CD4-positive, alpha-beta T cell (primary cell): ENCODE data around the gene TBC1D22A. TPM values are rescaled to one million over a fixed set of nuclear protein-coding genes. Genes with fewer than 3 reads are reported as not detected.

Source experiments
- ATAC-seq: fragments of 200-7000 bp; cut with Tn5 transposase; one replicate; pipeline ENCODE4 v1.10.0; 2022; ENCODE audit warnings: mild to moderate bottlenecking; ENCODE audit not compliant: poor library complexity
- CTCF ChIA-PET: fragments of 350-600 bp; sonication (Branson Sonifier 250); formaldehyde crosslinking; loops from one replicate; lab custom pipeline; 2021; ENCODE audit warnings: antibody characterized with exemption, inconsistent platforms; lab: Charles Lee
- POLR2A ChIA-PET: fragments of 350-600 bp; sonication (Branson Sonifier 250); formaldehyde crosslinking; loops from one replicate; lab custom pipeline; 2021; ENCODE audit warnings: antibody characterized with exemption, inconsistent platforms; lab: Charles Lee
- DNase-seq, 14 experiments: peaks; one replicate each; pipeline ENCODE4 v3.0.0-alpha.2; 2013 to 2020; ENCODE audit warnings: mixed read lengths in 2 of 14
- H3K27ac ChIP-seq, 2 donors: one replicate each; pipeline versions ENCODE4 v1.5.1 to v1.7.0; 2013; ENCODE audit warnings: low read length in 2 of 2, low read depth in 1 of 2, mild to moderate bottlenecking in 1 of 2
- H3K27me3 ChIP-seq, 2 experiments: 1 replicate in 1 of 2; 2 replicates in 1 of 2; pipeline versions ENCODE4 v1.6.1 to v1.7.0; 2013; ENCODE audit warnings: low read length in 2 of 2, control low read depth in 1 of 2, mild to moderate bottlenecking in 1 of 2, moderate library complexity in 1 of 2; ENCODE audit not compliant: insufficient read depth in 2 of 2, control insufficient read depth in 1 of 2
- H3K36me3 ChIP-seq: one replicate; pipeline ENCODE4 v1.6.1; 2013; ENCODE audit warnings: low read length, control low read depth; ENCODE audit not compliant: insufficient read depth
- H3K4me1 ChIP-seq: one replicate; pipeline ENCODE4 v1.6.1; 2013; ENCODE audit warnings: low read length, control low read depth; ENCODE audit not compliant: insufficient read depth
- H3K4me3 ChIP-seq: one replicate; pipeline ENCODE4 v1.5.1; 2013; ENCODE audit warnings: mild to moderate bottlenecking, low read length, moderate library complexity
- H3K9me3 ChIP-seq, 2 experiments: 1 replicate in 1 of 2; 2 replicates in 1 of 2; pipeline versions ENCODE4 v1.6.1 to v1.7.0; 2013; ENCODE audit warnings: low read length in 2 of 2, mild to moderate bottlenecking in 2 of 2, control low read depth in 1 of 2, moderate library complexity in 1 of 2; ENCODE audit not compliant: control insufficient read depth in 1 of 2, insufficient read depth in 1 of 2
- H3K27ac Mint-ChIP-seq: one replicate; pipeline ENCODE4 v1.8.0; 2020; ENCODE audit warnings: mixed read lengths
- H3K27me3 Mint-ChIP-seq: one replicate; pipeline ENCODE4 v1.8.0; 2021; ENCODE audit warnings: mixed read lengths
- H3K36me3 Mint-ChIP-seq: one replicate; pipeline ENCODE4 v1.8.0; 2021; ENCODE audit warnings: low read depth, mixed read lengths
- H3K4me1 Mint-ChIP-seq: one replicate; pipeline ENCODE4 v1.8.0; 2021; ENCODE audit warnings: low read depth, mixed read lengths
- H3K4me3 Mint-ChIP-seq: one replicate; pipeline ENCODE4 v1.8.0; 2020; ENCODE audit warnings: mild to moderate bottlenecking, mixed read lengths
- H3K9me3 Mint-ChIP-seq: one replicate; pipeline ENCODE4 v1.8.0; 2020; ENCODE audit warnings: mixed read lengths
- CTCF ChIP-seq: fragments of 200-600 bp; IDR thresholded peaks from one replicate; pipeline ENCODE4 v1.8.0; 2022; ENCODE audit warnings: antibody characterized with exemption, mild to moderate bottlenecking
- intact Hi-C, 2 experiments: fragments of 100-400 bp; cut with DNase I in 1 of 2; cut with micrococcal nuclease in 1 of 2; formaldehyde crosslinking; loops; one replicate each; pipeline versions ENCODE4 v1.15.1 to v1.9.0; 2023 to 2025; cut with DNase I, micrococcal nuclease
- total RNA-seq, 174 experiments: library from RNA in 2 of 174; stranded (reverse) in 2 of 174; gene quantifications; one replicate each; pipeline ENCODE4 v1.2.3 and lab custom pipeline; 2021 to 2026

Gene TBC1D22A
- total RNA-seq, 2 experiments from 2014 or later, result 27.1 to 31.7 TPM

- no peak for TF ChIP-seq CTCF
- DNase-seq, result no peak
- no peak overlapping the region for H3K4me3 ChIP-seq
- H3K9me3 ChIP-seq, result no peaks in the 10 kb centered on the region
- no peaks in the 10 kb centered on the region for H3K9me3 Mint-ChIP-seq
- intact Hi-C loops, result no loop called here
- peaks cover 6% of the 10 kb centered on the region for H3K36me3 ChIP-seq
- no peak overlapping the region for H3K4me3 Mint-ChIP-seq
- no peaks in the 10 kb centered on the region for H3K27me3 ChIP-seq
- H3K4me1 Mint-ChIP-seq, result peaks cover 6% of the 10 kb centered on the region
- H3K4me1 ChIP-seq, result peaks cover 3% of the 10 kb centered on the region
- H3K27ac ChIP-seq, result no peak overlapping the region
- ChIA-PET POLR2A (no interaction called here), CTCF (no interaction called here)
- no peak overlapping the region for H3K27ac Mint-ChIP-seq
- H3K36me3 Mint-ChIP-seq, result peaks cover 10% of the 10 kb centered on the region
- no peaks in the 10 kb centered on the region for H3K27me3 Mint-ChIP-seq
- ATAC-seq, result no peak
These were observed 288.1 kb downstream of the TBC1D22A start for GRCh38 chr22:47050401-47051051.

- ATAC-seq (no peak), DNase-seq (no peak)
- Histone ChIP-seq H3K9me3 (no peaks in the 10 kb centered on the region), H3K4me1 (peaks cover 3% of the 10 kb centered on the region), H3K27me3 (no peaks in the 10 kb centered on the region), H3K27ac (no peak overlapping the region), H3K36me3 (peaks cover 8% of the 10 kb centered on the region), H3K4me3 (no peak overlapping the region)
- Mint-ChIP-seq H3K9me3 (no peaks in the 10 kb centered on the region), H3K4me3 (no peak overlapping the region), H3K27me3 (no peaks in the 10 kb centered on the region), H3K36me3 (peaks cover 18% of the 10 kb centered on the region), H3K4me1 (peaks cover 6% of the 10 kb centered on the region), H3K27ac (no peak overlapping the region)
- CTCF ChIA-PET, result no interaction called here
- POLR2A ChIA-PET, result no interaction called here
- no peak for TF ChIP-seq CTCF
- intact Hi-C loops, result no loop called here
These were observed 289.1 kb downstream of the TBC1D22A start for GRCh38 chr22:47051441-47052071.

- H3K27me3 Mint-ChIP-seq, result no peaks in the 10 kb centered on the region
- H3K4me1 ChIP-seq, result peaks cover 3% of the 10 kb centered on the region
- no peaks in the 10 kb centered on the region for H3K9me3 Mint-ChIP-seq
- H3K4me3 Mint-ChIP-seq, result no peak overlapping the region
- intact Hi-C loops, result no loop called here
- ATAC-seq (no peak), DNase-seq (no peak)
- POLR2A ChIA-PET, result no interaction called here
- peaks cover 0 to 4% of the 10 kb centered on the region in 2 experiments for H3K9me3 ChIP-seq
- peaks cover 9% of the 10 kb centered on the region for H3K36me3 ChIP-seq
- H3K36me3 Mint-ChIP-seq, result peaks cover 17% of the 10 kb centered on the region
- CTCF ChIA-PET, result no interaction called here
- TF ChIP-seq CTCF, result no peak
- H3K27ac ChIP-seq, result no peak overlapping the region
- no peak overlapping the region for H3K27ac Mint-ChIP-seq
- H3K4me3 ChIP-seq, result no peak overlapping the region
- H3K4me1 Mint-ChIP-seq, result no peaks in the 10 kb centered on the region
- H3K27me3 ChIP-seq, result no peaks in the 10 kb centered on the region
These were observed 290.0 kb downstream of the TBC1D22A start for GRCh38 chr22:47052236-47053012.
